ENCODE measurements around the gene RIPK3.

The RIPK3 gene

GRCh38 chr14:24321212-24321975, 18.4 kb downstream of the RIPK3 start:
- no peak for FAIRE-seq

- FAIRE-seq, result no peak
Measured at GRCh38 chr14:24317141-24317928, 22.5 kb downstream of the RIPK3 start.

GRCh38 chr14:24316597-24316950, 23.2 kb downstream of the RIPK3 start:
- no peak for FAIRE-seq

- FAIRE-seq, result no peak
Measured at GRCh38 chr14:24315807-24316596, 23.8 kb downstream of the RIPK3 start.

DNA sequence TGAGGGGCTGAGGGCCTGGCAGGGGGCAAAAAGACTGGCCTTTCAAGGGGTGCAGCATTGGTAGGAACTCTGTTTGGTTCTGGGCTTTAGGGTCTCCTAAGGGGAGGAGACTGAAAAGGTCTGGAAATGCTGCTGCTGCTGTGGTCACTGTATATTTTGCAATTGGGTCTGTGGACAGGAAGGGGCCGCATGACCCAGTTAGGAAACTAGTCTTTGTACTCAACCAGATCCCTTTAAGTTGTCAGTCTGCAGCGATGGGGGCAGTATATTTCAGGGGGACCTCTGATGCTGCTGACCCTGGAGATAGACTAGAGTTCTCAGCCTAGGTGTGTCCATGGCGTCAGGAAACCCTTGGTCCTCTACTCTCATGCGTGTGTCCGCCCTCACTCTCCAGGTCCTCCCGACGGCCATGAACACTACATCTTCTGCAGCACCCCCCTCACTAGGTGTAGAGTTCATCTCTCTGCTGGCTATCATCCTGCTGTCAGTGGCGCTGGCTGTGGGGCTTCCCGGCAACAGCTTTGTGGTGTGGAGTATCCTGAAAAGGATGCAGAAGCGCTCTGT, 24.5 kb downstream of the RIPK3 start:
- FAIRE-seq, result no peak

DNA sequence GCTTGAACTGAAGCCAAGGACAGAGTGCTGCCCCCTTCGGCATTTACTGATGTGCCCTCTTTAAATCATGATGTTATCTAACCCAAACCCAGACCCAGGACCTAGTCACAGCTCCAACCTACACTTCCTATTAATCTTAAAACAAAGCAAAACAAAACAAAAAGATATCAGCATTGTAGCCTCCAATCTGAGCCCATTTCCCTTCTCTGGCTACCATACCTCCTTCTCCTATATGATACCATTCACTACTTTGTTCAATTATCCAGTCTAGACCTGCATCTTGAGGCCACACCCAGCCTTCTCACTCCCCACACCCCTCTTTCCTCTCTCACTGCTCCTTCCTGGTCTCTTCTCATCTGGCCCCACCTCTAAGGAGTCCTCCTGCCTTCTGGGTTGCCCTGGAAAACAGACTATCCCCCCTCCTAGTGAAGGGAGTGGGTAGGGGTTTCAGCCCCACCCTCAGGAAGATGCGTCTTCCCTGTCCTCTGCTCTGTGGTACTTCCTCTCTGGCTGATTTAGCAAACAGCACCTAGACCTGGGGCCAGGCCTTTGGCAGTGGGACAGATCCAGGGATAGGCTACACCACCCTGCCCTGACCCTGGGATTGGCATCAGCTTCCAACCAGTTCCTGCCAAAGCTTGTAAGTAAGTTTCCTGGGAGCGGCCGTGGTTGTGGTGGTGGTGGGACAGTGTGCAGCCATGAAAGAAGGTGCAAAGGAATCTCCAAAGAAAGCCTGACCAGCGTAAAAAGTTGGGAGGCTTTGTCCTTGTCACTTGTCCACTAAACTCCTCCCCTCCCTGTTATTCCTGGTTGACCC, 25.2 kb downstream of the RIPK3 start:
- FAIRE-seq, result no peak

DNA sequence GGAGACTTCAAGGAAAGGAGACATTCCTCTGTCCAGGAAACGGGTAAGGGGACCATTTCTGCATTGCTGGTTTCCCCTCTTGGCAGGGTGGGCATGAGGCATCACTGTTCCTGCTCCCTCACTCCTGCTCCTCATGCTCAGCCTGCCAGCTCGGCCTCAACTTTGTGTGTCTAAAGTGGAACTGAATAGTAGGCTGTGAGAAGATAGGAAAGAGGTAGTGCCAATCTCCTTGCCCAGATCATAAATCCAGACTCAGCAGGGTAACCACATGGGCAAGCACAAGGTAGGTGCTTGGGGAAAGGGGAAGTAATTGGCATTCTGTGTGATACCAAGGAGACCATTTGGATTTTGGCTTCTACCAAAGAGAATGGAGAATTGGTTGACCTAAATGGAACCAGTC, 25.9 kb downstream of the RIPK3 start:
- no peak for FAIRE-seq

- no peak for FAIRE-seq
Measured at GRCh38 chr14:24312736-24313507, 26.9 kb downstream of the RIPK3 start.

DNA sequence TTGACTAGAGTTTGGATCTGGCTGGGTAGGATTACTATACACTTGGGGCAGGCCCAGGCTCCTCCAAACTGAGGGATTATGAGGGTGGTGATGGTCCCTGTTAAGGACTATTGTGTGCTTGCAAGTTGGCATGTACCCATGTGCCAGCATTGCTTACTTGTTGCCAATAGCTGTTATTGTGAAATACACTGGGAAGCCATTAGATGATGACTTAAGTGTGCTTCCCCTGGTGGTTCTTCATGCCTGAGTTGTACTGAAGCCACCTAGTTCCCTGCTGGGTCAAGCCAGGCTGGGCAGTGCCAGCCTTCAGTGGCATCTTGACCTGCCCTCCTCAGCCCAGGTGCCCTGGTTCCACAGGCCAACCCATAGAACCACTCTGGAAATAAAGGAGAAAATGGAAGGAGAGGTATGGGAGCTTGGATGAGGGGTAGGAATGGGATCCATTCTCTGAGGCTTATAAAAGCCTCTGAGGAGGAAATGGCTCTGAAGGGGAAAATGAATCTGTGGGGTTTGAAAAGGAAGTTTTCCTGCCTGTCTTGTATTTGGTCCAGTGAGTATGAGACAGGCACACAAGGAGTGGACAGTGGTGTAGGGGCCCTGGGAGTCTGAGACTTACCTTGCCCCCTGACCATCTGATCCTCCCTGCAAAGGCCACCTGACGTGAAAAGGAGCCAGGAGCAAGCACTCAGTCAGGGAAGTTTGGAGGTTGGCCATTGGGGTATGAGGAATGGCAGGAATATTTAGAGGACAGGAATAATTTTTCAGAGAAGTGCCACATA, 27.8 kb downstream of the RIPK3 start:
- FAIRE-seq, result no peak

GRCh38 chr14:24310646-24311604, 28.9 kb downstream of the RIPK3 start, which contains the start of gene LTB4R:
Gene LTB4R, plus strand, starts transcription at chr14:24311502. Its CDS starts 4,150 bp downstream, at chr14:24315652.
- FAIRE-seq, result no peak

DNA sequence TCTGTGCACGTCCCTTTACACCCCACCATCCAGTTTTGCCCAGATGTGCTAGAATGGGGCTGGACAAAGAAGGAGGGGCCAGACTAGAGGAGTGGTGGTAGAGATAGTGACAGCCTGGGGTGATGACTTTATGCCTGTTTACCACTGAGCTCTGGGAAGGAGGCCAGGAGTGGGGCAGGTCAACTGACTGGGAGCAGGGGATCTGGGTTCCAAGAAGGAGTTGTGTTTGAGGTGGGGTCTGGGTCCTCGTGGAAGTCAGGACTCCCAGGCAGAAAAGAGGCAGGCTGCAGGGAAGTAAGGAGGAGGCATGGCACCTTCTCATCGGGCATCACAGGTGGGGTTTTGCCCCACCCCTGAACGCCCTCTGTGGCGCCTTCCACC, 29.5 kb downstream of the RIPK3 start:
- FAIRE-seq, result no peak

- FAIRE-seq, result no peak
Measured at GRCh38 chr14:24309538-24310264, 30.1 kb downstream of the RIPK3 start, which contains the start of gene LTB4R2. Gene LTB4R2, plus strand, starts transcription at chr14:24310140. Its CDS starts 525 bp downstream, at chr14:24310665.

DNA sequence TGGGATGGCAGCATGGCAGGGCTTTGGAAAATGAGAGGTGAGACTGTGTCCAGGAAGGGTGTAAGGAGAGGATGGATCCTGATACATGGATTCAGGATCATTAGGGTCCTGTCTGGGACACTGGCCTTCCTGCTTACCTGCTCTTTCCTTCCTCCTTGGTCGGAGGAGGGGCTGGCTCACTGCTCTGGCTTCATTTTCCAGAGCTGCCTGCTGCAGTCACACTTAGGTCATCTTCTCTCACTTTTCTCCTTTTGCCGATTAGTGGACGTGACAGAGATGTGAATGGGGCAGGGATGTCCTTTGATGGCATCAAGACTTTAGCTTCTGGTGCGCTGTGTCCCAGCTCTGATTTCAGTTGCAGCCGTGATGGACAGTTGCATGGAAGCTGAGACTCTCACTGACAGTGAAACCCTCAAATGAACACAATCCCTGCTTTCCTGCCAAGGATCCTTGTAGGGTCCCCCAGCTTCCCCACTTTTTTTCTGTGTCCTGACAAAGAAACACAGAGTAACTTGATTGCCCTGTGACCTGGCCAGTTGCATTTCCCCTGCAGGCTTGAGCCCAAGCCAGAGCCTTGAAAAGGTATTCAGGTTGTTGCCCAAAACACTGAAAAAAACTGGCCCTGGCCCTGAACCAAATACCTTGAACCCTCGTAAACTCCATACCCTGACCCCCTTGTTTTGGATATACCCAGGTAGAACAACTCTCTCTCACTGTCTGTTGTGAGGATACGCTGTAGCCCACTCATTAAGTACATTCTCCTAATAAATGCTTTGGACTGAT, 31.3 kb downstream of the RIPK3 start:
- FAIRE-seq, result no peak

DNA sequence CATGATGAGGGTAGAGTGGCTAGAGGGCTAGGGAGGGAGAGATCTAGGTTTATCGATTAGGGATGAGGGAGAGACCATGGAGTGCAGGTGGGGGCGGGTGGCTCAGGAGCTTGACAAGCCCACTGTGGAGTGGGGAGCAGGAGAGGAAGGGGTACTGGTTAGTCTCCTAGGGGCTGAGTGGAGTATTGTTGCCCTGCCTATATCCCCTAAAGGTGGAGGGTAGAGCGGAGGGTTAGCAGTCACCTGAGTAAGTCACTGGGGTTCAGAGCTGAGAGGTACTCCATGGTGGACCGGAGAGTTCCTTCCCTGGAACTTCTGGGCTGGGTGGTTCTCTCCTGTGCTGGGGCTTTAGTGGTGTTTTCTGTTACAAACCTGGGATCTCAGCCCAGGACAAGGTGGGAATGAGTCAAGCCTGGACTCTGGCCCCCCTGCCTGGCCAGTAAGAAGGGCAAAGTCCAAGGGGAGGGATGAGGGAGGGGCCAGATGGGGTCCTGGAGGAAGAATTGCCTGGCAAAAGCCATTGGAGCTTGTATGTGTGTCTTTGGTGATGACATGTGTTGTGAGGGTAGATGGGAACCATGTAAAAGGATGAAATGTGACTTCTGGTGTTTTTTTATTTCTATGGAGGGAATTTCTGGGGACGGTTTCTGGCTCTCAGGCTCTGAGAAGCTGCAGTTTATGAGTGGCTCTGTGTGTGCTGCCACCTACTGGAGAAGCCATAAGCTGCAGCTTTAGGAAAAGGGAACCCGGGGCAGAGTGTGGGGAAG, 32.0 kb downstream of the RIPK3 start, which contains the start of gene CIDEB:
Gene CIDEB (minus strand): TSS at position 403 of the 767 bp plus-strand sequence. CDS start 119 bp downstream, at position 284.
- FAIRE-seq, result no peak

- FAIRE-seq, result no peak
Measured at GRCh38 chr14:24307156-24307574, 32.6 kb downstream of the RIPK3 start.

DNA sequence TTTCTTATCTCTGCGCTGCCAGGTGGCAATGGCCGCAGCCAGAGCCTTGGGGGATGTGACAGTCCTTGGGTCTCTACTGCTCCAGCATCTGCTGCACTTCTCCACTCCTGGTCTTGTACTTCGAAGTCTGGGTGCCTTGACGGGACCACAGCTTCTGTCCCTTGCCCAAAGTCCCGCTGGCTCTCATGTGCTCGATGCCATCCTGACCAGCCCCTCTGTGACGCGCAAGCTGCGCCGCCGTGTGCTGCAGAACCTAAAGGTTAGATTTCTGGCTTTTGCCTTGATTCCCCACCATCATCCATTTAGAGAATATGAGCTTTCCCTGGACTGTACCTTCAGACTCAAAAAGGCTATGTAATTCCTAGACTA, 35.8 kb downstream of the RIPK3 start:
- FAIRE-seq, result no peak

All from colon (tissue), 2 donors.